C1 segment of cervical spinal cord (tissue), 14 donors: ENCODE results near the gene SHF.
"Not testable (repeated sequence)": the region's sequence is repeated elsewhere in the genome, so short reads cannot be mapped to it uniquely, and the experiment has no call there.

ENCODE experiments used
- DNase-seq, 14 donors: peaks; one replicate each; lab custom pipeline; 2025; lab: John Stamatoyannopoulos, UW

The SHF gene

DNA sequence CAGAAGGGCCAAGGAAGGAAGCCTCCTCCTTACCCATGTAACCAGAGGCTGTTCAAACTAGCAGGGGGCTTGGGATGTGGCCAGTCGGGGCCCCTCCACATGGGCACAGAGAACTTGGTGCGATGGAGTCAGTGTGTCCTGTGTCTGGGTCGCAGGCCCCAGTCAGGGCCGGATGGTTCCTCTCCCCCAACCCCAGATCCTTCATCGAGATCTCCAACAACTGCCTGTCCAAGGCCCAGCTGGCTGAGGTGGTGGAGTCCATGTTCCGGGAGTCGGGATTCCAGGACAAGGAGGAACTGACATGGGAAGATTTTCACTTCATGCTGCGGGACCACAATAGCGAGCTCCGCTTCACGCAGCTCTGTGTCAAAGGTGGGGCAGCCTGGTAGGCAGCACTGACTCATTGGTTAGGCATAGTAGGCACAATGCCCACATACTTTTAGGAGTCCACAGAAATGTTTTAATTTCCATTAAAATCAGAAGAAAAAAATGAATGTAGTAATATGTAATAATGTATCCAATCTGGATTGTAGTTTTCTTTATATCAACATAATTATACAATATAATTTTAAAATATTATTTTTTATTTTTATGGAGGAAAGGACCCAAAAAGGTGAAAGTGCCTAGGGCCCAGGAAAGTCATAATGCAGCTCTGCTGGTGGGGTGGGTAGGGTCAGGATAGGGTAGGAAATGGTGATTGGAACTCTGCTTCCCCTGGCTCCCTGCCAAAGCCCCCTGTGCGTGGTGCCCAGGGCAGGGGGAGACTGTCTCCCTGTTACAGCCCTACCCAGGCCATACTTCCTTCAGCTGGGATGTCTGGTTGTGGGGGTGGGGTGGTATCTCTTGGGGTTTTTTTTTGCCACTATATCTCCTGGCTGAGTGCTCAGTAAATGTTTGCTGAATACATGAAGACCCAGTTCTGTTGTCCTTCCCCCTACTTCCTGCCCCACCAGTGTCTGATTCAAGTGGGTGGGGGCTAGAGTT is 39.4 kb downstream of the SHF start:
- no peak for DNase-seq

- DNase-seq: no peak
These were observed 40.2 kb downstream of the SHF start for GRCh38 chr15:45147606-45148005.

- no peak for DNase-seq
These were observed 41.4 kb downstream of the SHF start for GRCh38 chr15:45146405-45146804.

- no peak for DNase-seq
These were observed 43.0 kb downstream of the SHF start for GRCh38 chr15:45144775-45145174.

GRCh38 chr15:45143946-45144345 is 43.8 kb downstream of the SHF start:
- DNase-seq: no peak

GRCh38 chr15:45143056-45143455 is 44.7 kb downstream of the SHF start:
- DNase-seq: no peak

DNA sequence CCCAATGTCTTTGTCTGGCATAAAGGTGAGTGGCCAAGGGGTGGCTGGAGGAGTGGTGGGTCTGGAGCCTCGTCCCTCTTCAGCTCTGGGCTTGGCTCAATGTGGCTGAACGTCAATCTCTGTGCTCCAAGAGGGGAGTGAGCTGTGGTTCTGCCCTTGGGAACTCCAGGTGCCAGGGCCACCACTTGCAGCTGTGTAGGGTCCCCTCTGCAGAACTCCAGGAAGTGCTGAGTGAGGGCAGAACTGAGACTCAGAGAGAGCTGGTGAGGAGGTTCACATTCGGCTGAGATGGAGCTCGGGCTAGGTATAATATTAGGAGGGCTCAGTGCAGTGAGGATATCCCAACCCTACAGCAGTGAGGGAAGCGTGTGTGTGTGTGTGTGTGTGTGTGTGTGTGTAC is 46.4 kb downstream of the SHF start:
- DNase-seq: no peak

GRCh38 chr15:45140557-45141250 is 47.1 kb downstream of the SHF start:
- DNase-seq: no peak

DNA sequence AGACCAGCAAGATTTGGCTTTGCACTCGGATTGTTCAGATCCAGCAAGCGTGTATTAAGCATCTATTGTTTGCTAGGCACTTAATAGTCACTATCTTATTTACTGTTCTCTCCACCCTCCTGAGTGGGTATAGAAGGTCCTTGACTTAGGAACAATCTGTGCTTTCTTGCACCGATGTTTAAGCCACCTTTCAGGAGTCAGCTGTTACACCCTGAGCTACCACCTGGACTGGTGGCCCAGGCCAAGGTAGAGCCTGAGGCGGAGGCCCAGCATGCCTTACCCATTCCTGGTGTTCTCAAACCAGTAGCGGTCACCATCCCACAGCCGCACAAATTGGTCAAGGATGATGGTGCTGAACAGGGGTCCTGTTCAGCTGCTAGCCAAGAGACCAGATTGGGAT is 48.0 kb downstream of the SHF start:
- DNase-seq: no peak

- no peak for DNase-seq
These were observed 48.7 kb downstream of the SHF start for GRCh38 chr15:45138814-45139765.

DNA sequence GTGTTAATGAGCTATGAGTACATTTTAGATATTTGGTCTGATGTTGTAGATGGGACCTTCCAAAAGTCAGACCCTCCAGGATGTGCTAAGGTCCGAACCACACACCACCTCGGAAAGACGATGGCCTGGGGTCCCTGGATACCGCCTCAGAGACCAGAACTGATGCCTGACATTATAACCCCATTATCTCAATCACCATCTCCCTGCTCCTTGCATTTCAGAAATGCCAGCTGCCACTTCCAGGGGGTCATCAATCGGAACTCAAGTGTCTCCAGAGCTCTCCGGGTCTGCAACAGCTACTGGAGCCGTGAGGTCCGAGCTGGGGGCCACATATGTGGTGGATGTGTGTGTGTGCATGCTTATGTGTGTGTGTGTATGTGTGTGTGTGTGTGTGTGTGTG is 50.1 kb downstream of the SHF start:
- no peak for DNase-seq

DNA sequence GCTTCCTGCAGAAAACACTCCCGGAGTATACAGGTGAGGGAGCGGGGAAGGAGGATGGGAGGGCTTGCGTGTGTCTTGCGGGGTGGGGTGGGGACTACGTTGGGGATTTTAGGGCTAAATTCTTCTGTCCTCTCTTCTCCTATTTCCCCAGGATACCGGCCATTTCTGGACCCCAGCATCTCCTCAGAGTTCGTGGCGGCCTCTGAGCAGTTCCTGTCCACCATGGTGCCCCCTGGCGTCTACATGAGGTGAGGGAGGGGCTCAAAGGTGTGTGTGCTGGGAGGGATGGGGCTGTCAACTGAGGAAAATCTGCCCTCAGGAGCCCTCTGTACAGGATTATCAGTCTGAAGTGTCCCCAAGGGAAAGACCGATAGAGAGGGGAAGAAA is 51.4 kb downstream of the SHF start:
- DNase-seq: no peak

GRCh38 chr15:45135705-45136377 is 51.9 kb downstream of the SHF start:
- not testable (repeated sequence) for DNase-seq

DNA sequence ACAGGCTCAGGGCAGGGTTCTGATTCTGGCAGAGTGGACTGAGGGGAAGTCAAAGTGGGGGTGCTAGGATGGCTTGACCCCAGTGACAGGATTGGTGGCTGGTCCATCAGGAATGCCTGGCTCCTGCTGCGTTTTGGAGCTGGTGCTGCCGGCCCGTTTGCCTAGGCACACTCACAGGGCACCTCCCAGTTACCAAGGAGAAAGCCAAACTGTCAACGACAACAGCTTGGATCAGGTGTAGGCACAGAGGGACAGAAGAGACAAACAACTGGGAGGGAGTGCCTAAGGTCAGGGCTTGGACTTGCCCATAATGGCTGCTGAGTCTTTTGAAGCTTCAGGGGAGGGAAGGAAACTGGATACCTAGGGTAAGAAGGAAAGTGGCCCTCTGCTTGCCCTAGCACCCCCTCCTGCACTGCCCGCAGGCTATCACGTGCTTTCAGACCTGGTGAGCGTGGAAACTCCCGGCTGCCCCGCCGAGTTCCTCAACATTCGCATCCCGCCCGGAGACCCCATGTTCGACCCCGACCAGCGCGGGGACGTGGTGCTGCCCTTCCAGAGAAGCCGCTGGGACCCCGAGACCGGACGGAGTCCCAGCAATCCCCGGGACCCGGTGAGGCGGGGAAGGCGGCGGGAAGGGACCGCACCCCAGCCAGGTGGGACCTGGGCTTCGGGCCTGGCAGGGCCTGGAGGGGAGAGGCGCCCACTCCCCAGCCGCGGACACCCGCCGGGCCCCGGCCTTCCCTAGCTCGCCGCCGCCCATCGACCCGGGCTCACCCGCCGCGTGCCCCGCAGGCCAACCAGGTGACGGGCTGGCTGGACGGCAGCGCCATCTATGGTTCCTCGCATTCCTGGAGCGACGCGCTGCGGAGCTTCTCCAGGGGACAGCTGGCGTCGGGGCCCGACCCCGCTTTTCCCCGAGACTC is 52.8 kb downstream of the SHF start:
- DNase-seq: peak in 1 of 14 donors; percentile 7

DNA sequence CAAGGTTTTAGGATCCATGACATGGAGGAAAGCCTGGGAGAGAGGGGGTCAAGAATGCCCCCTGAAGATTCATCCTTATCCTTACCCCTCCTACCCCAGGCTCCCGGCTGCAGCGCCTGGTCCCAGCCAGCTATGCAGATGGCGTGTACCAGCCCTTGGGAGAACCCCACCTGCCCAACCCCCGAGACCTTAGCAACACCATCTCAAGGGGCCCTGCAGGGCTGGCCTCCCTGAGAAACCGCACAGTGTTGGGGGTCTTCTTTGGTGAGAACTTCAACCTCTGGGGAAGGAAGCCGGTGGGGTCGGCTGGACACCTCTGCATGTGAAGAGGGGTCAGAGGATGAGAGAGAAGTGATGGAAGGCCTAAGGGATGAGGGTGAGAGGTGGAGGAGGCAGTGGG is 53.7 kb downstream of the SHF start:
- no peak for DNase-seq

- no peak for DNase-seq
These were observed 54.2 kb downstream of the SHF start for GRCh38 chr15:45133561-45133920.

GRCh38 chr15:45132844-45133560 is 54.8 kb downstream of the SHF start:
- DNase-seq: no peak

DNA sequence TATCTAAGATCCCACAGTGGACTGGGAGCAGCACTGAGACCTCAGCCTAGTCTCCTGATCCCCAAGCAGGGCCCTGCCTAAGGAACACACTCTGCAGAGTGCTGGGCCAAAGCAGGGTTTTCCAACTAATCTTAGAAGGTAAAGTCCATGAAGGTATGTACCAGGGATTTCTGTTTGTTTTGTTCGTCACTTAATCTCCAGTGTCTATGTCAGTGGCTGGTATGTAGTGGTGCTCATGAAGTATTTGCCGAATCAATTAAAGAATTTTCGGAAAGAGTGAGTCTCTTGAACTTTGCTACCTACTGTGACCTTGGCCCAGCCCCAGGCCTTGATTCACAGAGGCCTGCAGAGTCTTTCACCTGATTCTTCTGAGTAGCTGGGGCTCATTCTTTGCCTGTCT is 56.3 kb downstream of the SHF start:
- DNase-seq: no peak

- DNase-seq: no peak
These were observed 57.3 kb downstream of the SHF start for GRCh38 chr15:45130291-45131000.
